ENCODE data around the gene DNAH8. TPM values are rescaled to one million over a fixed set of nuclear protein-coding genes. Genes with fewer than 3 reads are reported as not detected.

Gene DNAH8
- total RNA-seq, 1 donor from 2014 or later, result 3.0 TPM

DNA sequence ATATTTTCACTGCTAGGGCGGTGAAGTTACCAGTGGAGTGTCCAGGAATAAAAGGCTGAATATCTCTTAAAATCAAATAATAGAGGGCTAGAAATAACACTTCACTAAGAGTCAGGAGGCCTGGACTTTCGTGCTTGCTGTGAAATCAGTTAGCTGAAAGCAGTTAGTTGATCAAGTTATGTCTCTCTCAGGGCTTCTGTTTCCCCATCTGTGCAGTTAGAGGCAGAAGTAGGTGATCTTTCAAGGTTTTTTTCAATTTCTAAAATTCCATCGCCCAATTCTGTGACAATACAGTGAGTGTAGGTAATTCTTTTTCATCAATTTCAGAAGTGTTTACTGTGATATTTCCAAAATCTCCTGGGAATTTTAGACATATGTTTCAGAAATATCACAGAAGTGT lies 260.9 kb downstream of the DNAH8 start:
- DNase-seq, result no peak

- no peak for DNase-seq
Observed at GRCh38 chr6:38976801-38977500, 261.8 kb downstream of the DNAH8 start.

- no peak for DNase-seq
Observed at GRCh38 chr6:38978139-38978704, 263.1 kb downstream of the DNAH8 start.

DNA sequence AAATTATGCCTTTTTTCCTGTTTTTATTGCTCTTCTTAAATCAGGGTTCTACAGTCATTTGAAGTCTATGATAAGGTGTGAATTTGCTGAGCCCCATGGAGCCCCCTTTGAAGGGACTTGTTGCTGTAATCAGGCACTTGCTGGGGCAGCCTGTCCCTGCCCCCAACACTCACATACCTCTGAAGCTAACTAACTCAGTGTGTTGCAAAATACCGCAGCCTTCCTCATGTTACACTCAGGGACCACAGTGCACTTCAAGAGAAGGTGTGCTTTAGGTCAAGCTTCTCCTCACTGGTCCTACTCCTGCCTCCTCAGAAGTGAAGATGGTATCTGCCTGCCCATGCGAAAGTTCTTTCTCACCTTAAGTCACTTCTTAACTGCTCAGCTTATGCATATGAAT lies 267.4 kb downstream of the DNAH8 start:
- no peak for DNase-seq

DNA sequence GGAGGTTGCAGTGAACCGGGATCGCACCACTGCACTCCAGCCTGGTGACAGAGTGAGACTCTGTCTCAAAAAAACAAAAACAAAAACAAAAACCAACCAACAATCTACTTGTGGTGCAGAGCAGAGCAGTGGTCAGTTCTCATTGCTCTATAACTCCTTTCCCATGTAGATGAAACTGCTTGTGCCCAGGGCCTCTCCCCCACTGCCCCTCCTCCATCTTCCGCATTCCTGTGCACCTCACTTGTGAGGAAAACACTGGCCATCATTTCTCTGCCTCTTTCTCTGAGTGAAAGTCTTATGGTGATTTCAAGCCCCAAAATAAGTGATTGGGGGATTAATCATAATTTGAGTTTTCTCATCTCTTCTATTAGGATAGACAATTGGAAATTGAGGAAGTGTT lies 269.6 kb downstream of the DNAH8 start:
- DNase-seq, result no peak

- DNase-seq, result no peak
Observed at GRCh38 chr6:38985839-38986238, 270.7 kb downstream of the DNAH8 start.

- DNase-seq, result no peak
Observed at GRCh38 chr6:38987503-38987902, 272.4 kb downstream of the DNAH8 start.

GRCh38 chr6:38988736-38989449 lies 273.8 kb downstream of the DNAH8 start:
- DNase-seq, result no peak

DNA sequence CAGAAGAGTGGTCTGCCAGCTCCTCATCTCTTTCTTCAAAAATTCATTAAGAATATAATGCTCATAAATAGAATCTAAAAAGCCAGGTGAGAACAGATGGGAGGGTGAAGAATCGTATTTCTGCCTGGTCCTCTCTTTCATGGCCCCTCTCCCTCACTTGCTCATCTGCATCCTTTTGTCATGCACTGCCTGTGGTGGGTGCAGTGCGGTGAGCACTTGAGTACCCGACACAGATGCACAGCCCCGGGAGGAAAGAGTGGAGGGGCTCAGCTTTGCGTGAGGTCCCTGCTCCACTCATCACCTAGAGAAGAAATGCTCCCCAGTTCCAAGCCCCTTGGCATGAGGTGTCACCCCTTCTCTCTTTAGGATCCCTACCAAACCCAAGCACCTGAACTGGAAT lies 275.4 kb downstream of the DNAH8 start:
- DNase-seq, result no peak

GRCh38 chr6:38996676-38997075 lies 281.6 kb downstream of the DNAH8 start:
- no peak for DNase-seq

GRCh38 chr6:38997128-38997761 lies 282.1 kb downstream of the DNAH8 start:
- DNase-seq, result peak; percentile 44

GRCh38 chr6:39003072-39003471 lies 288.0 kb downstream of the DNAH8 start:
- DNase-seq, result no peak

- DNase-seq, result no peak
Observed at GRCh38 chr6:39003492-39003891, 288.4 kb downstream of the DNAH8 start.

GRCh38 chr6:39004801-39005200 lies 289.7 kb downstream of the DNAH8 start:
- DNase-seq, result no peak

DNA sequence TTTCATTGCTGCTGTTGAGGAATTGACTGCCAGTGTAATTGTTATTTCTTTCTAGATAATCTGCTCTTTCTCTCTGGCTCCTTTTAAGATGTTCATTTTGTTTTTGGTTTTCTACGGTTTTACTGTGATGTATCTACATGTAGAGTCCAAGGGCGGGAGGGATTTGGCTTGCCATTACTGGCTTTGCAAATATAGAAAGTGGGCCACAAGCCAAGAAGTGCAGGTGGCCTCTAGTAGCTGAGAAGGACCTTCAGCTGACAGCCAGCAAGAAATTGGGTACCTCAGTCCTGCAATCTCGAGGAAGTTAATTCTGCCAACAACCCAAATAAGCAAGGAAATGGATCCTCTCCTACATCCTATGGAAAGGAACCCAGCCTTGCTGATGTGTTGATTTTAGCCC lies 290.7 kb downstream of the DNAH8 start:
- DNase-seq, result no peak

GRCh38 chr6:39007575-39007974 lies 292.5 kb downstream of the DNAH8 start:
- DNase-seq, result no peak

DNA sequence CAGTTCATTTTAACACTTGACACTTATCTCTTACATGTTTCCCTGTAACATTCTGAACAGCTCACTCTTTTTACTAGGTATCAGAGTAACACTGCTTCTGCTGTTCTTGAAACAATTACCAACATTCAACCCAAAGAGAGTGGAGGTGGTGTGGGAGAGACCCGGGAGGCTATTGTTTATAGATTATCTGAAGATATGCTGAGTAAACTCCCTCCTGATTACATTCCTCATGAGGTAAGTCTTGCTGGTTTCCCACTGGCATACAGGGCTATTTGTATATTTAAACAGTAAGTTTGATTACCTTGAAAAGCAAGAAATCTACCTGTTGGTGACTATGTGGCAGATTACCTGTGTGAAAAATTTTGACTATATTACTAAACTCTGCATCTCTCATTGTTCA lies 293.6 kb downstream of the DNAH8 start:
- DNase-seq, result no peak

GRCh38 chr6:39009476-39009875 lies 294.4 kb downstream of the DNAH8 start:
- DNase-seq, result no peak

DNA sequence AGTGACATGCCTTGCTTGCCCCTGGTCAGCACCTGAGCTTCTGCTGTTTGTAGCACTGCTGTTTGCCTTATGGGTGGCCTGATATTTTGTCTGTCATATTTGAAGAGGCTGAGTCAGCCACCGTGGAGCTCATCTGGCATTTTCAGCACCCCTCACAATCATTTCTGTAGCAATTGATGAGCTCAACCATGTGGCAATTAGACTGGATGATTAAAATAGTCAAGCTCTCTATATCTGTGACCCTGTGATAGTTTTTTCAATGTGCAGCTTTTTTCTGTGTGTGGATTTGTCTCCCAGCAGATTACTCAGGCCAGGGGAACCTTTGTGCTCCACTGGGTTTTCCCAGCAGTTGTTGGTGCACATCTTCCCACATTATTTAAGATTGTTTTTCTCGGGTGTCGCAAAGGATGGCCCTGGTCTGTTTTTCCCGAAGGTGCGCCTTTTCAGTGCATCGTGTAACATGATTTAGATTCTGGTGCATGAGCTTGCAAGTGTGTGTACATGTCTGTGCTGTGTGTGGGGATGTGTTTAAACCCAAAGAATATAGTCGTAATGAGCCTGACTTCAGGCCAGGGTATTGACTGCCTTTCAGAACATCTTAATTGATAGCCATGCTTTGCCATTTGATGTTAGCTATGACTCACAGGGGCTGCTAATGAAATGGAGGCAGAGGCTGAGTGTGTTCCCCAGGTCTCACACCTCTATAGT lies 301.9 kb downstream of the DNAH8 start:
- no peak for DNase-seq

- no peak for DNase-seq
Observed at GRCh38 chr6:39017547-39017880, 302.4 kb downstream of the DNAH8 start.

DNA sequence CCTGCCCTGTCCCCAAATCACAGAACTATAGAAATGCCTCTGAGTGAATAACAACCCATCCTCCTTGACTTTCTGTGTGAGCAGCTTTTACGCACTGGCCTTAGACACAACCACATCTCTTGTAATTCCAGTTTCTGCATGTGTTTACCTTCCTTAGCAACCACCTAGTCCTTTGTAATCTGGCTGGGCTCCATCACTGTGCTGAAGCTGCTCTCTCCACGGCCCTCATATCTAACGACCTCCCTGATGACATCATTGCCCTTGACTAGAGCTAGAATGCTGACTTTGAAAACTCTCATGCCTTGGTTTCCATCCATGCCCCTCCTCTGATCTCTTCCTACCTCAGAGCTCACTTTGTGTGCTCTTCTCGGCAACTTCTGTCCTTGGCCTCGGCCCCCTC lies 303.0 kb downstream of the DNAH8 start:
- no peak for DNase-seq

GRCh38 chr6:39020136-39020535 lies 305.0 kb downstream of the DNAH8 start:
- no peak for DNase-seq

DNA sequence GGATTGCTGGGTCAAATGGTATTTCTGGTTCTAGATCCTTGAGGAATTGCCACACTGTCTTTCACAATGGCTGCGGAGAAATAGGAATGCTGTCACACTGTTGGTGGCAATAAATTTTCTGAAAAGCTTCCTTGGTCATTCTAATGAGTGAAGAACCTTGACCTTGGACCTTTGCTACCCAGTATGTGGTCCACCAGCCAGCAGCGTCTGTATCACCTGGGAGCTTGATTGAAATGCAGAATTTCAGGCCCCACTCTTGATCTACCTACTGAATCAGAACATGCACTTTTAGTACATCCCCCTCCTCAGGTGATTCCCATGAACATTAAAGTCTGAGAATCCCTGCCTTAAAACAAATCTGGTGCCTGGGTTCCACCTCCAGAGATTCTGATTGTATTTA lies 305.9 kb downstream of the DNAH8 start:
- no peak for DNase-seq
